Omental fat pad (tissue), 4 donors: Measurements from ENCODE around the gene POGZ. TPM values are rescaled to one million over a fixed set of nuclear protein-coding genes. Genes with fewer than 3 reads are reported as not detected.

Experiments
- ATAC-seq: fragments of 150-250 bp; one replicate; pipeline ENCODE4 v1.9.1; 2016; ENCODE audit warnings: mild to moderate bottlenecking, moderate library complexity; ENCODE audit not compliant: low FRiP score
- DNase-seq: peaks from one replicate; pipeline ENCODE4 v3.0.0-alpha.2; 2019; ENCODE audit warnings: low spot score
- small RNA-seq: library from RNA; depleted of rRNA; stranded (forward); fragments of <200 nt; gene quantifications from one replicate; pipeline ENCODE3, GENCODE V24; 2016
- total RNA-seq, 4 donors: library from RNA; depleted of rRNA; stranded (reverse); fragments of >200 nt; gene quantifications; one replicate each; pipeline ENCODE4 v1.1.0, GENCODE V29; 2016
- TF ChIP-seq, protein P1 (sequence below), 3 donors: fragments of 450-650 bp; IDR thresholded peaks; one replicate each; pipeline ENCODE4 v1.5.1; 2016 to 2017; ENCODE audit warnings: antibody characterized with exemption in 3 of 3, mild to moderate bottlenecking in 3 of 3, moderate library complexity in 2 of 3

The POGZ gene
- total RNA-seq, 4 donors from 2014 or later, result 32.9 to 60.8 (median 40.1) TPM

DNA sequence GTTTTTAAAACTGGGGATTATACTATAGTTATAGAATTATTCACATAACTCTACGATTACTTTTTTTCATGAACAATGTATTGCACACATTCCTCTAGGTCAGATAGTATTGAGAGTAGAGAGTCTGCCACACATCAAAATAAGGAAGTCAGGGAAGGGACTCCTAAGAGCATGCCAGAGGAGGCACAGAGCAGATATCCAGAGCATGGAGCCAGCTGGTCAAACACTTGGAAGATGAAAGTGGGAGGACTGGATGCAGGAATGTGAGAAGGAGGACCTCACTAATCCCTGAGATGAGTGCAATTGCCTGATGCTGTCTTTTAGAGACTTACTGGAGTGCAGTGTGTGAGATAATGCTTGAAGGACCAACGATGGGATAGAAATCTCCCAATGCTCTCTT, 102.6 kb downstream of the POGZ start:
- ATAC-seq (no peak), DNase-seq (no peak)
- TF ChIP-seq, protein P1, sequence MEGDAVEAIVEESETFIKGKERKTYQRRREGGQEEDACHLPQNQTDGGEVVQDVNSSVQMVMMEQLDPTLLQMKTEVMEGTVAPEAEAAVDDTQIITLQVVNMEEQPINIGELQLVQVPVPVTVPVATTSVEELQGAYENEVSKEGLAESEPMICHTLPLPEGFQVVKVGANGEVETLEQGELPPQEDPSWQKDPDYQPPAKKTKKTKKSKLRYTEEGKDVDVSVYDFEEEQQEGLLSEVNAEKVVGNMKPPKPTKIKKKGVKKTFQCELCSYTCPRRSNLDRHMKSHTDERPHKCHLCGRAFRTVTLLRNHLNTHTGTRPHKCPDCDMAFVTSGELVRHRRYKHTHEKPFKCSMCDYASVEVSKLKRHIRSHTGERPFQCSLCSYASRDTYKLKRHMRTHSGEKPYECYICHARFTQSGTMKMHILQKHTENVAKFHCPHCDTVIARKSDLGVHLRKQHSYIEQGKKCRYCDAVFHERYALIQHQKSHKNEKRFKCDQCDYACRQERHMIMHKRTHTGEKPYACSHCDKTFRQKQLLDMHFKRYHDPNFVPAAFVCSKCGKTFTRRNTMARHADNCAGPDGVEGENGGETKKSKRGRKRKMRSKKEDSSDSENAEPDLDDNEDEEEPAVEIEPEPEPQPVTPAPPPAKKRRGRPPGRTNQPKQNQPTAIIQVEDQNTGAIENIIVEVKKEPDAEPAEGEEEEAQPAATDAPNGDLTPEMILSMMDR (IDR thresholded peaks at IDR 0.05), result no peak

Small RNAs within 50 kb of the gene (small RNA-seq; reads per million reads assigned to genes)
- 0.90 reads per million for gene RNY4P25

Other genes with a start within 250 kb of the POGZ start
- 100 to 1,000 TPM in 3 of 4 donors, 10 to 100 TPM in 1; 96.4 to 148 (median 131) TPM for gene PSMD4, start 204.8 kb downstream of the POGZ start, total RNA-seq
- gene ZNF687, start 177.2 kb downstream of the POGZ start, total RNA-seq, result 10 to 100 TPM; 10.1 to 15.3 (median 14.2) TPM
- gene PI4KB, start 132.1 kb downstream of the POGZ start, total RNA-seq, result 100 to 1,000 TPM in 1 of 4 donors, 10 to 100 TPM in 3; 80.4 to 109 (median 87.2) TPM
- 10 to 100 TPM; 20.1 to 50.6 (median 24.4) TPM for gene RFX5, start 112.2 kb downstream of the POGZ start, total RNA-seq
- gene SELENBP1, start 86.8 kb downstream of the POGZ start, total RNA-seq, result 100 to 1,000 TPM in 2 of 4 donors, 10 to 100 TPM in 2; 35.7 to 190 (median 128) TPM
- 100 to 1,000 TPM; 218 to 238 (median 231) TPM for gene PSMB4, start 59.9 kb downstream of the POGZ start, total RNA-seq
- gene CGN, start 51.9 kb upstream of the POGZ start, total RNA-seq, result 10 to 100 TPM in 2 of 4 donors, 1 to 10 TPM in 1, under 1 TPM in 1; 0.32 to 44.6 (median 8.0) TPM
- gene TUFT1, start 80.8 kb upstream of the POGZ start, total RNA-seq, result 10 to 100 TPM in 1 of 4 donors, 1 to 10 TPM in 3; 5.0 to 12.8 (median 7.7) TPM
- gene SNX27, start 152.6 kb upstream of the POGZ start, total RNA-seq, result 10 to 100 TPM; 21.3 to 41.9 (median 33.6) TPM